K562 (cell line): ENCODE data around the gene RCOR1. TPM values are rescaled to one million over a fixed set of nuclear protein-coding genes. Genes with fewer than 3 reads are reported as not detected.

ENCODE experiments used
- ATAC-seq: fragments of 200-7000 bp; cut with Tn5 transposase; 3 replicates; pipeline ENCODE4 v1.9.1; 2020; ENCODE audit warnings: moderate library complexity
- BruUV-seq: library from RNA; stranded (reverse); fragments of 400-500 nt; replicated peaks from 2 replicates; lab custom pipeline; 2021; lab: Mats Ljungman, UMichigan
- CTCF ChIA-PET: fragments of 300-600 bp; formaldehyde crosslinking; extraction: SDS; loops from one replicate; lab custom pipeline; 2021; ENCODE audit warnings: low intra/inter-chr PET ratio; lab: Yijun Ruan, JAX
- POLR2A ChIA-PET: fragments of 300-600, 350-650 bp; sonication (Branson Sonifier 250); formaldehyde crosslinking; extraction: SDS; loops from one replicate; lab custom pipeline; 2021; ENCODE audit warnings: antibody characterized with exemption, inconsistent platforms; lab: Yijun Ruan, JAX
- DNase-seq, 4 experiments: peaks; one replicate each; pipeline versions ENCODE4 v3.0.0 to v3.0.0-alpha.2; 2011 to 2018; ENCODE audit warnings: low spot score in 3 of 4, mixed read lengths in 3 of 4; ENCODE audit errors: extremely low read depth in 1 of 4
- FAIRE-seq: peaks from 2 replicates; lab custom pipeline; 2011; peaks lifted over from hg19 to GRCh38; lab: Jason Lieb, UNC
- H2AFZ ChIP-seq: 2 replicates; pipeline ENCODE4 v1.6.0; 2011; ENCODE audit warnings: low read depth, low read length, control low read depth, inconsistent platforms
- H3K27ac ChIP-seq: fragments of 200-600 bp; 3 replicates; pipeline ENCODE4 v1.8.0; 2011; ENCODE audit warnings: low read depth, mild to moderate bottlenecking, control low read depth, inconsistent platforms, low read length, moderate library complexity, mixed read lengths; ENCODE audit errors: extremely low read depth
- H3K27me3 ChIP-seq, 2 experiments: fragments of 300-600 bp in 1 of 2; 2 replicates in 1 of 2; 3 replicates in 1 of 2; pipeline versions ENCODE4 v1.6.0 to v1.8.0; 2011; ENCODE audit warnings: inconsistent platforms in 2 of 2, low read length in 2 of 2, mild to moderate bottlenecking in 1 of 2, mixed read lengths in 1 of 2, moderate library complexity in 1 of 2; ENCODE audit not compliant: control insufficient read depth in 2 of 2, insufficient read depth in 2 of 2
- H3K36me3 ChIP-seq: fragments of 300-600 bp; 3 replicates; pipeline ENCODE4 v1.8.0; 2011; ENCODE audit warnings: mild to moderate bottlenecking, low read length, inconsistent platforms; ENCODE audit not compliant: control insufficient read depth, insufficient read depth
- H3K4me1 ChIP-seq, 2 experiments: fragments of 200-600 bp in 1 of 2; replicated peaks in 1 of 2; 2 replicates in 1 of 2; 3 replicates in 1 of 2; pipeline versions ENCODE4 v1.5.1 to v1.8.0; 2011; ENCODE audit warnings: inconsistent platforms in 2 of 2, low read length in 2 of 2, mild to moderate bottlenecking in 1 of 2, mixed read lengths in 1 of 2, moderate library complexity in 1 of 2; ENCODE audit not compliant: control insufficient read depth in 2 of 2, insufficient read depth in 2 of 2
- H3K4me2 ChIP-seq: 2 replicates; pipeline ENCODE4 v1.6.1; 2011; ENCODE audit warnings: low read length, control low read depth, inconsistent platforms, mixed read lengths; ENCODE audit not compliant: insufficient read depth
- H3K4me3 ChIP-seq: fragments of 200-600 bp; sonication (generic), shearing (Covaris generic); 2 replicates; pipeline ENCODE4 v1.5.1; 2016; ENCODE audit warnings: control low read depth, inconsistent platforms
- H3K79me2 ChIP-seq: fragments of 200-600 bp; 3 replicates; pipeline ENCODE4 v1.8.0; 2011; ENCODE audit warnings: low read length, inconsistent platforms; ENCODE audit not compliant: control insufficient read depth, insufficient read depth
- H3K9ac ChIP-seq, 2 experiments: 2 replicates each; pipeline versions ENCODE4 v1.6.0 to v1.6.1; 2011; ENCODE audit warnings: low read depth in 2 of 2, low read length in 2 of 2, control low read depth in 1 of 2, inconsistent platforms in 1 of 2, mild to moderate bottlenecking in 1 of 2, mixed read lengths in 1 of 2; ENCODE audit not compliant: insufficient read depth in 1 of 2
- H3K9me1 ChIP-seq: one replicate; pipeline ENCODE4 v1.6.0; 2011; ENCODE audit warnings: inconsistent platforms, mild to moderate bottlenecking, low read length, moderate library complexity; ENCODE audit not compliant: control insufficient read depth, insufficient read depth
- H3K9me3 ChIP-seq: replicated peaks from 2 replicates; pipeline ENCODE4 v1.5.1; 2011; ENCODE audit warnings: low read depth, low read length, inconsistent platforms; ENCODE audit not compliant: control insufficient read depth, insufficient read depth
- H4K20me1 ChIP-seq: replicated peaks from 2 replicates; pipeline ENCODE4 v1.6.1; 2011; ENCODE audit warnings: low read length, inconsistent platforms, mixed read lengths; ENCODE audit not compliant: control insufficient read depth, insufficient read depth
- CBFA2T3 ChIP-seq: fragments of 450-650 bp; IDR thresholded peaks from 2 replicates; pipeline ENCODE4 v1.6.1; 2017
- WGBS: fragments of 100-300 bp; shearing (Covaris generic); methylation state at CpG from one replicate; pipeline ENCODE4 v1.1.6; 2016; ENCODE audit warnings: low coverage, mixed read lengths; ENCODE audit not compliant: insufficient coverage; ENCODE audit errors: missing lambda C conversion rate; 5-methylcytosine and 5-hydroxymethylcytosine counted together
- in situ Hi-C: fragments of 300-500 bp; cut with MboI; formaldehyde crosslinking; loops from 4 replicates; pipeline ENCODE4 v1.15.0; 2018; ENCODE audit warnings: inconsistent platforms, mixed read lengths
- intact Hi-C: fragments of 100-400 bp; cut with micrococcal nuclease; formaldehyde crosslinking; loops from 2 replicates; pipeline ENCODE4 v1.14.2; 2022
- polyA plus RNA-seq, 8 experiments: library from polyadenylated mRNA; depleted of rRNA in 4 of 8; stranded (reverse) in 5 of 8; unstranded in 3 of 8; fragments of >200 nt; fragmentation: Nextera tagmentation in 2 of 8; fragmentation: Illumina TruSeq in 1 of 8; extraction: Ambion mirVana in 2 of 8; extraction: Trizol in 1 of 8; gene quantifications; 2 replicates each; pipeline versions ENCODE4 v1.2.1 to v1.2.3, GENCODE V29; 2011 to 2014; ENCODE audit warnings: inconsistent platforms in 1 of 8, missing spikeins in 1 of 8
- total RNA-seq, 7 experiments: library from RNA; depleted of rRNA in 6 of 7; stranded (reverse); fragments of >200 nt in 6 of 7; fragmentation: Illumina TruSeq in 2 of 7; extraction: Trizol in 2 of 7; gene quantifications; 2 replicates each; pipeline versions ENCODE4 v1.2.1 to v1.2.3, GENCODE V29; 2011 to 2021; ENCODE audit warnings: low replicate concordance in 1 of 7
- TF ChIP-seq, protein P1 (sequence below): fragments of 450-650 bp; IDR thresholded peaks from 2 replicates; pipeline ENCODE4 v1.6.1; 2017; ENCODE audit warnings: antibody characterized with exemption, mild to moderate bottlenecking

The RCOR1 gene
- total and polyA plus RNA-seq, 9 of the 15 experiments (the other 6 are each of a cell fraction or from before 2014, with no cell fraction given) = 8.5 to 47.9 (median 20.9) TPM

DNA sequence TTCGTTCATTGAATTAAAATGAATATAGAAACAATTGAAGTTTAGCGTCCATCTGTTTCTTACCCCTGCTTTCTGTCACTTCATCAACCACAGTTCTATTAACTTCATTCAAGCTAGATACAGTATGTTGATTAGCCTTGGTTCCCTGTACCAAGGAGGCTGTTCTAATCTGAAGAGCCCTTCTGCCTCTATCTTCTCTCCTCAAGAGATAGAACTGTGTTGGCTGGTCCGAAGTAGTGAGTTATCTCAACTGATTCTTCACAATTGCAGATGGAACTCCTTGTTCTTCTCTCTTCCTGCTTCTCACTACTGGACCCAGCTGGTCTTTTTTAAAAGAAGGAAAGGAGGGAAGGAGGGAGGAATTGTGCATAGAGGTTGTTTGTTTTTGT, 102.7 kb downstream of the RCOR1 start:
- FAIRE-seq (no peak), DNase-seq (no peak), ATAC-seq (peak; percentile 36; the same call in 2 of the 3 replicates)
- Histone ChIP-seq H3K9me3 (no peaks in the 10 kb centered on the region; the same call in 1 of the 2 replicates), H3K79me2 (peaks cover 92% of the 10 kb centered on the region), H3K36me3 (peaks cover 15% of the 10 kb centered on the region; the same call in 1 of the 3 replicates), H3K27ac (no peak overlapping the region), H4K20me1 (peaks cover 15% of the 10 kb centered on the region; the same call in 1 of the 2 replicates), H3K4me3 (no peak overlapping the region), H3K9ac (no peak overlapping the region), H2AFZ (no peak overlapping the region), H3K9me1 (peaks cover 2% of the 10 kb centered on the region), H3K4me1 (peaks cover 7 to 20% of the 10 kb centered on the region in 2 experiments; a peak in 3 of 5 replicates), H3K4me2 (no peak overlapping the region; the same call in 1 of the 2 replicates), H3K27me3 (no peaks in the 10 kb centered on the region)
- TF ChIP-seq, protein P1, sequence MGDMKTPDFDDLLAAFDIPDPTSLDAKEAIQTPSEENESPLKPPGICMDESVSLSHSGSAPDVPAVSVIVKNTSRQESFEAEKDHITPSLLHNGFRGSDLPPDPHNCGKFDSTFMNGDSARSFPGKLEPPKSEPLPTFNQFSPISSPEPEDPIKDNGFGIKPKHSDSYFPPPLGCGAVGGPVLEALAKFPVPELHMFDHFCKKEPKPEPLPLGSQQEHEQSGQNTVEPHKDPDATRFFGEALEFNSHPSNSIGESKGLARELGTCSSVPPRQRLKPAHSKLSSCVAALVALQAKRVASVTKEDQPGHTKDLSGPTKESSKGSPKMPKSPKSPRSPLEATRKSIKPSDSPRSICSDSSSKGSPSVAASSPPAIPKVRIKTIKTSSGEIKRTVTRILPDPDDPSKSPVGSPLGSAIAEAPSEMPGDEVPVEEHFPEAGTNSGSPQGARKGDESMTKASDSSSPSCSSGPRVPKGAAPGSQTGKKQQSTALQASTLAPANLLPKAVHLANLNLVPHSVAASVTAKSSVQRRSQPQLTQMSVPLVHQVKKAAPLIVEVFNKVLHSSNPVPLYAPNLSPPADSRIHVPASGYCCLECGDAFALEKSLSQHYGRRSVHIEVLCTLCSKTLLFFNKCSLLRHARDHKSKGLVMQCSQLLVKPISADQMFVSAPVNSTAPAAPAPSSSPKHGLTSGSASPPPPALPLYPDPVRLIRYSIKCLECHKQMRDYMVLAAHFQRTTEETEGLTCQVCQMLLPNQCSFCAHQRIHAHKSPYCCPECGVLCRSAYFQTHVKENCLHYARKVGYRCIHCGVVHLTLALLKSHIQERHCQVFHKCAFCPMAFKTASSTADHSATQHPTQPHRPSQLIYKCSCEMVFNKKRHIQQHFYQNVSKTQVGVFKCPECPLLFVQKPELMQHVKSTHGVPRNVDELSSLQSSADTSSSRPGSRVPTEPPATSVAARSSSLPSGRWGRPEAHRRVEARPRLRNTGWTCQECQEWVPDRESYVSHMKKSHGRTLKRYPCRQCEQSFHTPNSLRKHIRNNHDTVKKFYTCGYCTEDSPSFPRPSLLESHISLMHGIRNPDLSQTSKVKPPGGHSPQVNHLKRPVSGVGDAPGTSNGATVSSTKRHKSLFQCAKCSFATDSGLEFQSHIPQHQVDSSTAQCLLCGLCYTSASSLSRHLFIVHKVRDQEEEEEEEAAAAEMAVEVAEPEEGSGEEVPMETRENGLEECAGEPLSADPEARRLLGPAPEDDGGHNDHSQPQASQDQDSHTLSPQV = no peak
- TF ChIP-seq CBFA2T3 = peak; percentile 57
- BruUV-seq = no TSS peak
- 8% methylated on average over 3 of the region's 3 CpGs for WGBS
- ChIA-PET CTCF (interaction anchor here (1.1 to 1.4 kb wide), 2 partner anchors 223 to 597 kb away, joined by 4 to 8 read pairs; no protein-coding TSS in a partner anchor), POLR2A (interaction anchor here (0.5 to 1.2 kb wide), 7 partner anchors 9 to 266 kb away, joined by 3 to 5 read pairs (median 3); no protein-coding TSS in a partner anchor)
- in situ Hi-C loops (no loop called here), intact Hi-C loops (loop anchor here (10.0 kb wide), 1 partner anchor 170 kb away; no protein-coding TSS in a partner anchor)
